Measurements from ENCODE around the gene CHADL. TPM values are rescaled to one million over a fixed set of nuclear protein-coding genes. Genes with fewer than 3 reads are reported as not detected.
A peak's percentile ranks its signal among the peaks of the same experiment; 100 is the strongest.

The CHADL gene
- total RNA-seq, 1 donor from 2014 or later = 1.2 TPM

- no peak overlapping the region for H3K27ac Mint-ChIP-seq (ENCODE audit: unreplicated experiment)
- H3K9me3 Mint-ChIP-seq (ENCODE audit: unreplicated experiment) = no peaks in the 10 kb centered on the region
- peaks cover 32% of the 10 kb centered on the region for H3K36me3 Mint-ChIP-seq (ENCODE audit: low read depth, unreplicated experiment)
- DNase-seq (ENCODE audit: low spot score) = no peak
- no peak overlapping the region for H3K4me3 Mint-ChIP-seq (ENCODE audit: unreplicated experiment)
- H3K27me3 Mint-ChIP-seq (ENCODE audit: unreplicated experiment) = peaks cover 2% of the 10 kb centered on the region
- H3K4me1 Mint-ChIP-seq (ENCODE audit: unreplicated experiment) = peaks cover 10% of the 10 kb centered on the region
- TF ChIP-seq, protein P1, sequence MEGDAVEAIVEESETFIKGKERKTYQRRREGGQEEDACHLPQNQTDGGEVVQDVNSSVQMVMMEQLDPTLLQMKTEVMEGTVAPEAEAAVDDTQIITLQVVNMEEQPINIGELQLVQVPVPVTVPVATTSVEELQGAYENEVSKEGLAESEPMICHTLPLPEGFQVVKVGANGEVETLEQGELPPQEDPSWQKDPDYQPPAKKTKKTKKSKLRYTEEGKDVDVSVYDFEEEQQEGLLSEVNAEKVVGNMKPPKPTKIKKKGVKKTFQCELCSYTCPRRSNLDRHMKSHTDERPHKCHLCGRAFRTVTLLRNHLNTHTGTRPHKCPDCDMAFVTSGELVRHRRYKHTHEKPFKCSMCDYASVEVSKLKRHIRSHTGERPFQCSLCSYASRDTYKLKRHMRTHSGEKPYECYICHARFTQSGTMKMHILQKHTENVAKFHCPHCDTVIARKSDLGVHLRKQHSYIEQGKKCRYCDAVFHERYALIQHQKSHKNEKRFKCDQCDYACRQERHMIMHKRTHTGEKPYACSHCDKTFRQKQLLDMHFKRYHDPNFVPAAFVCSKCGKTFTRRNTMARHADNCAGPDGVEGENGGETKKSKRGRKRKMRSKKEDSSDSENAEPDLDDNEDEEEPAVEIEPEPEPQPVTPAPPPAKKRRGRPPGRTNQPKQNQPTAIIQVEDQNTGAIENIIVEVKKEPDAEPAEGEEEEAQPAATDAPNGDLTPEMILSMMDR (IDR thresholded peaks at IDR 0.05; ENCODE audit: unreplicated experiment) = no peak
Observed at GRCh38 chr22:41257696-41258095, 17.0 kb upstream of the CHADL start.

DNA sequence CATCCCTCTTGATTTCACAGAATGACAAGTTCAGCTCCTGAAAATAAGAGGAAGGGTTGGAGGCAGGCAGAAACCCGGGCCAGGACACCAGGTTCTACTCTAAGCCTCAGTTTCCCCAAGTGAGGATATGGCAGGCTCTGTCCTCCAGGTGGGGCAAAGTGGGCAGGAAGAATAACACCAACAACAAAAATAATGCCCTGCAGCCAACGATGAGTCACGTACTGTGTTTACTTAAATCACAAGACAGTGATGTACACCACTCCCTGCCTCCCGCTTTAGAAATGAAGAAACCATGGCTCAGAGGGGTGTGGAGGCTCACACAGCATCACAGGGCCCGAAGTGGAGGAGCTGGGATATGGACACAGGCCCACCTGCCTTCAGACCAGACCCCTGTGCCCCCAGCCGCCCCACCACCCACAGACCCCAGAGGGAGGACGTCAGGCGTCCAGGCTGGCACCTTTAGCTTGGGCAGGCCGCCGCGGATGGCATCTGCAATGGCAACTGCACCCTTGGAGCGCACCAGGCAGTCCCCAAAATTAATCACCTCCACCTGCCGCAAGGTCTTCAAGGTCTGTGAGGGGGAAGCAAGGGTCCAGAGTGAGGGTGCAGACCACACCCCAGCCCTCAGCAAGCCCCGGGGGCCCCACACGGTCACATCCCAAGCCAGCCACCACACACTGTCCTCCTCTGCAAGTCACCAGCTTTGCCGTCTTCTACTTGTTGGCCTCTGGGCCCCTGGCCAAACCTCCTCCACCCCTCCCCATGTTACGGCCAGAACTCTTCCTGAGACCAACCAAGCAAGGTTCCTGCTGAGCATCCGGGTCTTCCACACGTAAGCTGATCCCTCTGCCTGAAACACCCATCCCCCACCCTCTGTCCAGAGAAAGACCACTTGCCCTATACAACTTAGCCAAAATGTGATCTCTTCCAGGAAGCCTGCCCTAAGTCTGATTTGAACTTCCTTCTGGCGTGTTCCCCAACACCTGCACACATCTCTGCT is 15.8 kb upstream of the CHADL start:
- peak overlapping the region; percentile 9 for H3K4me3 Mint-ChIP-seq (ENCODE audit: unreplicated experiment)
- H3K4me1 Mint-ChIP-seq (ENCODE audit: unreplicated experiment) = peaks cover 10% of the 10 kb centered on the region
- TF ChIP-seq, protein P1 (IDR thresholded peaks at IDR 0.05; ENCODE audit: unreplicated experiment) = no peak
- H3K27ac Mint-ChIP-seq (ENCODE audit: unreplicated experiment) = peak overlapping the region; percentile 54
- H3K36me3 Mint-ChIP-seq (ENCODE audit: low read depth, unreplicated experiment) = peaks cover 25% of the 10 kb centered on the region
- peak; percentile 32 for DNase-seq (ENCODE audit: low spot score)
- no peaks in the 10 kb centered on the region for H3K9me3 Mint-ChIP-seq (ENCODE audit: unreplicated experiment)
- peaks cover 2% of the 10 kb centered on the region for H3K27me3 Mint-ChIP-seq (ENCODE audit: unreplicated experiment)

GRCh38 chr22:41254230-41254629 is 13.5 kb upstream of the CHADL start:
- H3K36me3 Mint-ChIP-seq (ENCODE audit: low read depth, unreplicated experiment) = peaks cover 31% of the 10 kb centered on the region
- H3K27me3 Mint-ChIP-seq (ENCODE audit: unreplicated experiment) = peaks cover 4% of the 10 kb centered on the region
- H3K4me1 Mint-ChIP-seq (ENCODE audit: unreplicated experiment) = peaks cover 10% of the 10 kb centered on the region
- no peak for DNase-seq (ENCODE audit: low spot score)
- TF ChIP-seq, protein P1 (IDR thresholded peaks at IDR 0.05; ENCODE audit: unreplicated experiment) = no peak
- H3K27ac Mint-ChIP-seq (ENCODE audit: unreplicated experiment) = no peak overlapping the region
- H3K4me3 Mint-ChIP-seq (ENCODE audit: unreplicated experiment) = no peak overlapping the region
- H3K9me3 Mint-ChIP-seq (ENCODE audit: unreplicated experiment) = no peaks in the 10 kb centered on the region

- H3K36me3 Mint-ChIP-seq (ENCODE audit: low read depth, unreplicated experiment) = peaks cover 33% of the 10 kb centered on the region
- H3K27ac Mint-ChIP-seq (ENCODE audit: unreplicated experiment) = no peak overlapping the region
- TF ChIP-seq, protein P1 (IDR thresholded peaks at IDR 0.05; ENCODE audit: unreplicated experiment) = no peak
- H3K27me3 Mint-ChIP-seq (ENCODE audit: unreplicated experiment) = peaks cover 6% of the 10 kb centered on the region
- H3K9me3 Mint-ChIP-seq (ENCODE audit: unreplicated experiment) = no peaks in the 10 kb centered on the region
- peaks cover 8% of the 10 kb centered on the region for H3K4me1 Mint-ChIP-seq (ENCODE audit: unreplicated experiment)
- peak overlapping the region; percentile 47 for H3K4me3 Mint-ChIP-seq (ENCODE audit: unreplicated experiment)
- DNase-seq (ENCODE audit: low spot score) = no peak
Observed at GRCh38 chr22:41252365-41252764, 11.6 kb upstream of the CHADL start.

GRCh38 chr22:41250127-41250526 is 9.4 kb upstream of the CHADL start:
- DNase-seq (ENCODE audit: low spot score) = no peak
- Mint-ChIP-seq H3K36me3 (ENCODE audit: low read depth, unreplicated experiment) (peaks cover 19% of the 10 kb centered on the region), H3K9me3 (ENCODE audit: unreplicated experiment) (no peaks in the 10 kb centered on the region), H3K4me1 (ENCODE audit: unreplicated experiment) (no peaks in the 10 kb centered on the region), H3K27ac (ENCODE audit: unreplicated experiment) (no peak overlapping the region), H3K4me3 (ENCODE audit: unreplicated experiment) (peak overlapping the region; percentile 15), H3K27me3 (ENCODE audit: unreplicated experiment) (peaks cover 9% of the 10 kb centered on the region)
- TF ChIP-seq, protein P1 (IDR thresholded peaks at IDR 0.05; ENCODE audit: unreplicated experiment) = no peak
